Activated naive CD8-positive, alpha-beta T cell treated with anti-CD3 and anti-CD28 coated beads, Interleukin-2, amount 50 U/mL, for 16 hours (primary cell): ENCODE measurements around the gene DOHH.

Source experiments
- DNase-seq: peaks from one replicate; pipeline ENCODE4 v3.0.0-alpha.2; 2020; ENCODE audit warnings: low read depth, low spot score

Gene DOHH

GRCh38 chr19:3503036-3503572 lies 2.6 kb upstream of the DOHH start:
- DNase-seq: no peak

- no peak for DNase-seq
These were observed 1.3 kb upstream of the DOHH start for GRCh38 chr19:3501780-3502179.

GRCh38 chr19:3499738-3500428 lies 591 bp downstream of the DOHH start:
- no peak for DNase-seq

GRCh38 chr19:3497757-3498520 lies 2.5 kb downstream of the DOHH start:
- DNase-seq: no peak

- no peak for DNase-seq
These were observed 3.8 kb downstream of the DOHH start for GRCh38 chr19:3496392-3497273.

- no peak for DNase-seq
These were observed 5.9 kb downstream of the DOHH start for GRCh38 chr19:3494559-3494958.

GRCh38 chr19:3494051-3494450 lies 6.4 kb downstream of the DOHH start:
- DNase-seq: no peak

GRCh38 chr19:3493651-3494050 lies 6.8 kb downstream of the DOHH start:
- DNase-seq: no peak

- DNase-seq: no peak
These were observed 7.6 kb downstream of the DOHH start for GRCh38 chr19:3492919-3493318.

- no peak for DNase-seq
These were observed 8.2 kb downstream of the DOHH start for GRCh38 chr19:3492131-3492839.

GRCh38 chr19:3491396-3492119 lies 8.9 kb downstream of the DOHH start:
- DNase-seq: no peak

- DNase-seq: no peak
These were observed 17.2 kb downstream of the DOHH start, which contains the start of gene SMIM44 for GRCh38 chr19:3483226-3483628. TSS of gene SMIM44 (minus strand) at chr19:3483441. CDS start at chr19:3483403, 38 bp downstream.

- no peak for DNase-seq
These were observed 17.8 kb downstream of the DOHH start for GRCh38 chr19:3482507-3483225.

GRCh38 chr19:3481241-3482090 lies 19.0 kb downstream of the DOHH start:
- DNase-seq: no peak

- no peak for DNase-seq
These were observed 19.9 kb downstream of the DOHH start, which contains the start of gene SMIM24 for GRCh38 chr19:3480383-3481091. TSS of gene SMIM24 (minus strand) at chr19:3480525. CDS start at chr19:3480463, 62 bp downstream.

GRCh38 chr19:3479834-3480215 lies 20.6 kb downstream of the DOHH start:
- no peak for DNase-seq

GRCh38 chr19:3479177-3479833 lies 21.2 kb downstream of the DOHH start:
- peak; percentile 21 for DNase-seq
